GM18861 (cell line): ENCODE data around the gene LHFPL2.

Experiments used
- ATAC-seq: cut with Tn5 transposase; IDR thresholded peaks from one replicate; pipeline ENCODE4 v1.9.1; 2021; ENCODE audit not compliant: unreplicated experiment

Gene LHFPL2

DNA sequence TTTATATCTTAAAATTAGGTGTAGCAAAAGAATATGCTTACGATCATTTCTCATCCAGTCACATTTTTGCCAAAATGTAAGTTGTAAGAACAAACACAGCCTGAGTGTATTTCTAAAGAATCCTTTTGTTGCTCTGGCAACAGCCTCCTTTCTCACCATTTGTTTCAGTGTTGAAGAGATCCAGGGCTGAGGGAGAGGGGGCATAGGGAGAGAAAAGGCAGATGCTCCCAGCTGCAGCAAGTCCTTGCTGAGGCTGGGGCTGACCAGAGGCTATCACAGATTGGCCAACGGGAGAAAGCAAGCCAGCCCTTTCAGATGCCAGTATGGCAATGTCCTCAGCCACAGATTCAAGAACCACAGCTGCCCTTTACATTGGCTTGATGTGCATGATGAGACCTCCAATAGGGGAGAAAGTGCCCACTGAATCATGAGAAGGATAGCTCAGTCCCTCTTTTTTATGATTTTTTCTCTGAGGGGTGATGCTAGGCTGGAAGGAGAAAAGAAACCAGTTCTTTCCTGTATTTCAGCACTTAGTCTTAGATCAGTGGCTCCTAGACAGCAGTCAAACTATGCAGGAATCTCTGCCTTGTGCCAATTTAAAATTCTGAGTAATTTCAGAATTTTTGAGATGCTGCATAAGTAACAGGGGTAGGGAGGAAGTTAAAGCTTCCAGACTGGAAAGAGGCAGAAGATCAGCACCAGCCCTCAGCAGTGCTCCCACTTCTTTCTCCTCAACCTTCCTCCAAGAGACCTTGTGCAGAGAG, 142.1 kb downstream of the LHFPL2 start:
- no peak for ATAC-seq

DNA sequence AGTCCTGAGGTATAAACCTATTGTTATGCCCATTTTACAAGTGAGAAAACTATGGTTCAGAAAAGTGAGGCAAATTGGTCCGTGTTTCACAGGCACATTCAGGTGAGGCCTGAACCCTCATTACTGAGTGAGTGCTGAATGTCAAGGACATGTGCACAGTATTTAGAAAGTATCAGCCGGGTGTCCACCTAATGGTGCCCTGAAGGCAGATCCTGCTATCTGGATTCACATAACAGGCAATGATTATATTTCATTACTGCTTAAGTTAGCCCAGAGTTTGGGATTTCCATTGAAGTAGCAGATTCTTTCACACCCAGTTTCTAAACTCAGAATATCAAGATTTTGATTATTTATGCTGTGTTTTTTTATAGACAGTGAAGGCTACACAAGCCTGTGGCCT, 142.7 kb downstream of the LHFPL2 start:
- ATAC-seq = no peak

- ATAC-seq = no peak
These were observed 143.6 kb downstream of the LHFPL2 start for GRCh38 chr5:78504704-78505677.

- no peak for ATAC-seq
These were observed 144.5 kb downstream of the LHFPL2 start for GRCh38 chr5:78503958-78504653.

DNA sequence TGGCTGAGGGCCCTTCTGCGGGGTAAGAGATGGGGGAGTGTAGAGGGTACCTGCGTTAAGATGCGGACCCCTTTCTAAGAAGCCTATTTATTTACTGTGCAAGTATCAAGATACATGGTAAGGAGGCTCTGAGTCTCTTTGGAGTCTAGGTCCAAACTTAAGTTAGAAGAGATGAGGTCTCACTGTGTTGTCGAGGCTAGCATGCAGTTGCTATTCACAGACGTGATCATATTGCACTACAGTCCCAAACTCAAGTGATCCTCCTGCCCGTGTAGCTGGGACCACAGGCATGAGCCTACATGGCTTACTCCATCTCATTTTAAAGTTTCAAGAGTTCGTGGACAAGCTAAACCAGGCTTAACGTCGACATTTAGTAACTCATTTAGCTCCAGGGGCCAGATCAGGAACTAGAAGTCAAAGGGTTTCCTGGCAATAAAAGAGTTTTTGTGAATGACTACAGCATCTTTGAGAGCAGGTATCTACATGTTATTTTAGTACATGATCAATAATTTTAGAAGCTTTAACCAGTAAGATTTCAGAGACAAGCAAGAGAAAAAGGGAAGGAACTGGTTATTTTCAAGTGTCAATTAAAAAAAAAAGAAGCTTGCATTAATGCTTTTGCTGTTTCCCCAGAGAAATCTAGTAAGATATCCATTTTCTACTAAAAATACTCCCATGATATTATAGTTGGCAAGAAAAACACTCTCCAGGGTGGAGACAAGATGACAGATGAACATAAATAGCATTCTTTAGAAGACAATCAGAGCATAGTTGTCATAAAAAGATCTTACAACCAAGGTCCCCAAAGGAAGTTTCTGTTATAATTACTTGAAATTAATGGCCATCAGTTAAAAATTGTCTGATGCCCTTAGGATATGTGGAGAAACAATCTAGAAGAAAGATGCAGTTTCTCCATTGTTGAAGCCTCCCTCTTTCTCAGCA, 146.9 kb downstream of the LHFPL2 start:
- ATAC-seq = no peak

GRCh38 chr5:78500871-78501270, 147.7 kb downstream of the LHFPL2 start:
- ATAC-seq = no peak

GRCh38 chr5:78500028-78500427, 148.5 kb downstream of the LHFPL2 start:
- ATAC-seq = no peak

DNA sequence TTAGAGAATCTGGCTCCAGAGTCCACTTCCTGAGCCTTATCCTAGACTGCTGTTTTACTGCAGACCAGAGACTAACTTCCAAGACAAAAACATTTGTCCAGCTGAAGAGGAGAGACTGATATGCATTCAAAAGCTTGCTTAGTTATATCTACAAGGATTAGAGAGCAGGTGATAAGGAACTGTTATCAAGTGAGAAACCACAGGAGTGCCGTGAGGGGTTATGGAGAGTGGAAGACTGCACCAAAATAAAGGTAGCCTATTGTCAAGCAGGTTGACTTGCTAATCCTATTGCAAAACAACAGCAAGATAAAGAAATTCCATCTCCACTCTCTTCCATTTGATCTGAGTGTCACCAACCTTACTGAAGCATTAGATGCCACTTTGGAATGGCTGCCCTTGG, 149.1 kb downstream of the LHFPL2 start:
- no peak for ATAC-seq

GRCh38 chr5:78497573-78498533, 150.7 kb downstream of the LHFPL2 start:
- ATAC-seq = no peak

DNA sequence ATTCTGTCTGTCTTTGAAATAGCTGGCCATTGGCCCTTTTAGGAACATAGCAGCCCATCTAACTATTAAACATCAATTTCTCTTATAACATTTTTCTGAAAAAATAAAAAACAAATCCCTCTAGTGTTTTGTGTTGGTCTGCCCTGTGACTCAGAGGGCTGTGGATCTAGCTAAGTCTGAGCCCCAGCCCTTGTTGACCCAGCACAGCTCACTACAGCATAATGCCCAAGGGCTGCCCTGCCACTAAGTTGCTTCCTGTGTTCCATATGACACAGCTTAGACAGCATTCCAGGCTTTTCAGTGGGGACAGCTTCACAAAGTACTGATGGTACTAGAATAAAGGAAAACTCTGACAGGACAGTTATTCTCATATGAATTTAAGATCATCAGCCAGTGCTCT, 152.2 kb downstream of the LHFPL2 start:
- ATAC-seq = no peak

- no peak for ATAC-seq
These were observed 152.8 kb downstream of the LHFPL2 start for GRCh38 chr5:78495800-78496199.

GRCh38 chr5:78492650-78493049, 155.9 kb downstream of the LHFPL2 start:
- ATAC-seq = no peak

DNA sequence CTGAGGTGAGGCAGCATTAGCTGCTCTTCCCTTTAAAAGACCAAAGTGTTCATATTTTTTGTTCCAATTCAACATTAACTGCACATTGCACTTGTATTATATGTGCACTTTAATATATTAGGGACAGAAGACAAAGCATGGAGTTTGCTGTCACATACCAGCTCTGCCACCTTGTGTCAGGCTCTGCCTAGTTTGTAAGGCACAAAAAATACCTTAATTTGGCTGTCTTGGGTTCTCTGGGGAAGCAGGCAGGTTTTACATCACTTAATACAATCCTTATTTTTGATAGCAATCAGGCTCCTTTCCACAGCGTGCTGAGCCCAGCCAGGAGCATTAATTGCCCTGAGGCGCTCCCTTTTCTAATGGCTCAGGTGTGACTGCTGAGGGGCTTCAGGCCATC, 156.3 kb downstream of the LHFPL2 start:
- no peak for ATAC-seq

- ATAC-seq = no peak
These were observed 157.7 kb downstream of the LHFPL2 start for GRCh38 chr5:78490709-78491485.

- no peak for ATAC-seq
These were observed 160.7 kb downstream of the LHFPL2 start for GRCh38 chr5:78487846-78488245.

DNA sequence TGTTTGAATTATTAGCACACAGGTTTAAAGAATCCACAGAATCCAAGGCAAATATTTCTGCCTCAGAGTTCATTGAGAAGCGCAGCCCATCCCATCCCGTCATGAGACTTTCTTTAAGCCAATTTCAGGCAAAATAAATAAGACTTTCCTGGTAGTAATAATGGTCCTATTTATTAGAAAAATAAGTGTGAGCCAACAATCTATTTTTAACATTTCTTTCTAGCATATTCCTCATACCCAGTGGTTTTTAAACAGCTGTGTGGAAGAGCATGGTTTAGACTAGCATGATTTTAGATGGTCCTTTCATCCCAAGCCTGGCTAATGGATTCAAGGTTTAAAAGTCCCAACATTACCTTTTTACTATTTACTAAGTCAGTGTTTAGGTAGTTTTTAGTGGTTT, 162.4 kb downstream of the LHFPL2 start:
- ATAC-seq = no peak

DNA sequence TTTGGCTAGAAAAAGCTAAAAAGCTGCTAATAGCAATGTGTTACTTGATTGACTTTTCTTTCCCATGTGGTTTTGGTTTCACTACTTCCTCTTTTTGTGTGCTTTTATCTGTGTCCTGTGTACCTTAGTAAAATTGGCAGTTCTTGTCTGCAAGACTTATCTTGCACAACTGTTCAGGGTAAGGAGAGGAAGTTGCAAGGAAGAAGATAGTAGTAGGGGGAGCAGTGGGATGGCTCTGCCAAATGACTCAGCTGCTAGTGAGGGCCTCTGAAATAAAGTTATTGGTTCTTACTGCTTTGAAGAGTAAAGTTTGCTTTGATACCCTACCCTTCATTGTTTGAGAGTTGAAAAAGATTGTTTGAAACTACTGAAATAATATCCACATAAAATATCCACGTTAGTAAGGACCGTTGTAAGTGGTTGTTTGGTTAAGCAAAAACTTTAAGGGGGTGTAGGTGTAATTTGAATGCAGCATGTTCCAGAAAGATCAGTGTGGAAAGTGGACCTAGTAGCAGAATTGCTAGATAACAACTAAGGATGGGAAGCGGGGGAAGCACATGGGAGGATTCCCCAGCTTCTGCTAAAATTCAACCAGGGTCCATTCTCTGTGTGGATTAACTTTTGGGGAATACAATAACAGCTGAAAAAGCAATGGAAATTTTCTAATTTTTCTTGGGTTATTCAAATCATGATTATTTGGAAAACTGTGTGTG, 164.6 kb downstream of the LHFPL2 start:
- ATAC-seq = peak; percentile 83

DNA sequence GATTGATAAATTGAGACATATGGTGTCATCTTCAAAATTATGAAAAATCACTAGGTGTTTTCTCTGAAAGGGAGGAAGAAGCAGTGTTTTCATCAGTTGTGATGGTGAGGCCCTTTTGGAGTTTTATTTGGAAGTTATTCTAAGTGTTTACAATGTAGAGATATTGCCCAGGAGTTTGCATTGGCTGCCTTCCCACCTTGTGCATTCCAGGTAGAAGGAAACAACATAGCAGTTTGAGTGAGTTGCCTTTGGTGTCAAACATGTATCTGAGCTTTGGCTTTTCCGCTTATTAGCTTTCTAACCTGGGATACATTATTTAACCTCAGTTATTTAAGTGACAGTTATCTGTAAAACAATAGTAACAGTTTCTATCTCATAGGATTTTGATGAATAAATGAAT, 165.6 kb downstream of the LHFPL2 start:
- ATAC-seq = no peak
